Limb (tissue), 2 donors: ENCODE data around the gene SARDH.

ENCODE experiments used
- DNase-seq, 2 donors: peaks; one replicate each; pipeline ENCODE4 v3.0.0-alpha.2; 2016; ENCODE audit errors: extremely low spot score in 2 of 2

SARDH gene

GRCh38 chr9:133653638-133654037 is 84.5 kb downstream of the SARDH start:
- no peak for DNase-seq

GRCh38 chr9:133650026-133650425 is 88.1 kb downstream of the SARDH start:
- DNase-seq, result no peak

- DNase-seq, result no peak
Observed at GRCh38 chr9:133649194-133649593, 89.0 kb downstream of the SARDH start.

GRCh38 chr9:133647765-133648469 is 90.2 kb downstream of the SARDH start:
- DNase-seq, result no peak

- no peak for DNase-seq
Observed at GRCh38 chr9:133647148-133647547, 91.0 kb downstream of the SARDH start.

GRCh38 chr9:133645021-133645765 is 93.0 kb downstream of the SARDH start:
- no peak for DNase-seq

GRCh38 chr9:133643978-133644760 is 94.0 kb downstream of the SARDH start:
- no peak for DNase-seq

GRCh38 chr9:133643362-133643755 is 94.8 kb downstream of the SARDH start:
- DNase-seq, result no peak

GRCh38 chr9:133642708-133643361 is 95.3 kb downstream of the SARDH start:
- DNase-seq, result no peak

GRCh38 chr9:133641861-133642595 is 96.1 kb downstream of the SARDH start:
- no peak for DNase-seq

- DNase-seq, result no peak
Observed at GRCh38 chr9:133641396-133641655, 96.8 kb downstream of the SARDH start.

GRCh38 chr9:133640580-133641395 is 97.4 kb downstream of the SARDH start:
- DNase-seq, result no peak

GRCh38 chr9:133640160-133640559 is 98.0 kb downstream of the SARDH start:
- no peak for DNase-seq

GRCh38 chr9:133639613-133640012 is 98.5 kb downstream of the SARDH start:
- DNase-seq, result no peak

- DNase-seq, result no peak
Observed at GRCh38 chr9:133638711-133639110, 99.4 kb downstream of the SARDH start.

GRCh38 chr9:133638076-133638475 is 100.1 kb downstream of the SARDH start:
- no peak for DNase-seq

- no peak for DNase-seq
Observed at GRCh38 chr9:133637451-133638055, 100.6 kb downstream of the SARDH start.

GRCh38 chr9:133636902-133637301 is 101.2 kb downstream of the SARDH start:
- DNase-seq, result no peak

GRCh38 chr9:133635533-133636531 is 102.3 kb downstream of the SARDH start, which contains the start of gene DBH:
TSS of gene DBH (plus strand) at chr9:133636363. CDS start at chr9:133636372, 9 bp downstream.
- DNase-seq, result no peak
